PC-3 (cell line): Measurements from ENCODE around the gene ADGRV1. TPM values are rescaled to one million over a fixed set of nuclear protein-coding genes. Genes with fewer than 3 reads are reported as not detected.

Experiments
- ATAC-seq: fragments of 200-7000 bp; cut with Tn5 transposase; 2 replicates; pipeline ENCODE4 v1.9.1; 2020; ENCODE audit warnings: mild to moderate bottlenecking, moderate library complexity
- BruUV-seq: library from RNA; stranded (reverse); fragments of 400-500 nt; replicated peaks from 2 replicates; lab custom pipeline; 2021; lab: Mats Ljungman, UMichigan
- CTCF ChIA-PET: fragments of 300-600 bp; sonication (Branson Sonifier 250); formaldehyde crosslinking; loops from one replicate; lab custom pipeline; 2022; ENCODE audit warnings: antibody characterized with exemption; lab: Charles Lee
- POLR2A ChIA-PET: fragments of 300-600 bp; sonication (Branson Sonifier 250); formaldehyde crosslinking; loops from one replicate; lab custom pipeline; 2022; ENCODE audit warnings: antibody characterized with exemption; ENCODE audit not compliant: unreplicated experiment; lab: Charles Lee
- DNase-seq: peaks from one replicate; pipeline ENCODE4 v3.0.0-alpha.2; 2015
- H2AFZ ChIP-seq: fragments of 300-600 bp; sonication (generic); 2 replicates; pipeline ENCODE4 v1.6.0; 2016; ENCODE audit warnings: antibody characterized with exemption, low read length
- H3F3A ChIP-seq: fragments of 300-600 bp; sonication (generic); one replicate; pipeline ENCODE4 v1.6.0; 2017; ENCODE audit warnings: antibody characterized with exemption, low read length, control low read depth, mild to moderate bottlenecking; ENCODE audit not compliant: unreplicated experiment
- H3K27ac ChIP-seq: fragments of 300-600 bp; sonication (generic); 2 replicates; pipeline ENCODE4 v1.5.1; 2016; ENCODE audit warnings: mild to moderate bottlenecking, low read length
- H3K27me3 ChIP-seq: fragments of 300-600 bp; sonication (generic); 2 replicates; pipeline ENCODE4 v1.6.1; 2016; ENCODE audit warnings: low read length, mixed read lengths
- H3K36me3 ChIP-seq: fragments of 300-600 bp; sonication (generic); 2 replicates; pipeline ENCODE4 v1.6.1; 2016; ENCODE audit warnings: low read depth, mixed run types, low read length, mixed read lengths
- H3K4me1 ChIP-seq: fragments of 300-600 bp; sonication (generic); 2 replicates; pipeline ENCODE4 v1.5.1; 2016; ENCODE audit warnings: low read length; ENCODE audit not compliant: insufficient read depth
- H3K4me2 ChIP-seq: fragments of 300-600 bp; sonication (generic); 2 replicates; pipeline ENCODE4 v1.6.0; 2016; ENCODE audit warnings: low read length
- H3K4me3 ChIP-seq: fragments of 300-600 bp; sonication (generic); 2 replicates; pipeline ENCODE4 v1.5.1; 2016; ENCODE audit warnings: mild to moderate bottlenecking, low read length, mixed read lengths
- H3K79me2 ChIP-seq: fragments of 300-600 bp; sonication (generic); 2 replicates; pipeline ENCODE4 v1.6.1; 2017; ENCODE audit warnings: low read length, mixed read lengths
- H3K9ac ChIP-seq: fragments of 300-600 bp; sonication (generic); 2 replicates; pipeline ENCODE4 v1.6.0; 2016; ENCODE audit warnings: mild to moderate bottlenecking, low read length
- H3K9me2 ChIP-seq: fragments of 300-600 bp; sonication (generic); replicated peaks from 2 replicates; pipeline ENCODE4 v1.6.1; 2016; ENCODE audit warnings: mixed run types, low read length, mixed read lengths
- H3K9me3 ChIP-seq: fragments of 300-600 bp; sonication (generic); 2 replicates; pipeline ENCODE4 v1.6.1; 2016; ENCODE audit warnings: low read length, mixed read lengths
- H4K20me1 ChIP-seq: fragments of 300-600 bp; sonication (generic); 2 replicates; pipeline ENCODE4 v1.6.1; 2016; ENCODE audit warnings: low read length, mixed read lengths
- EZH2 ChIP-seq: fragments of 300-600 bp; sonication (generic); IDR thresholded peaks from one replicate; pipeline ENCODE4 v1.6.1; 2017; ENCODE audit warnings: antibody characterized with exemption, mild to moderate bottlenecking, low read length; ENCODE audit not compliant: unreplicated experiment
- EZH2phosphoT487 ChIP-seq: fragments of 300-600 bp; sonication (generic); IDR thresholded peaks from 2 replicates; pipeline ENCODE4 v1.6.1; 2018; ENCODE audit warnings: mild to moderate bottlenecking, antibody characterized with exemption, low read length, borderline replicate concordance
- intact Hi-C: fragments of 100-400 bp; cut with micrococcal nuclease; formaldehyde crosslinking; loops from 2 replicates; pipeline ENCODE4 v1.9.0; 2023
- total RNA-seq: library from RNA; depleted of rRNA; stranded (reverse); fragments of >200 nt; gene quantifications from 2 replicates; pipeline ENCODE4 v1.2.3, GENCODE V29; 2014
- TF ChIP-seq, protein P1 (sequence below): fragments of 300-600 bp; sonication (generic); conservative IDR thresholded peaks from 2 replicates; pipeline ENCODE4 v1.5.1; 2017; ENCODE audit warnings: antibody characterized with exemption, low read depth, mild to moderate bottlenecking, low read length

Gene ADGRV1
- total RNA-seq, 1 experiment from 2014 or later = 22.7 TPM

DNA sequence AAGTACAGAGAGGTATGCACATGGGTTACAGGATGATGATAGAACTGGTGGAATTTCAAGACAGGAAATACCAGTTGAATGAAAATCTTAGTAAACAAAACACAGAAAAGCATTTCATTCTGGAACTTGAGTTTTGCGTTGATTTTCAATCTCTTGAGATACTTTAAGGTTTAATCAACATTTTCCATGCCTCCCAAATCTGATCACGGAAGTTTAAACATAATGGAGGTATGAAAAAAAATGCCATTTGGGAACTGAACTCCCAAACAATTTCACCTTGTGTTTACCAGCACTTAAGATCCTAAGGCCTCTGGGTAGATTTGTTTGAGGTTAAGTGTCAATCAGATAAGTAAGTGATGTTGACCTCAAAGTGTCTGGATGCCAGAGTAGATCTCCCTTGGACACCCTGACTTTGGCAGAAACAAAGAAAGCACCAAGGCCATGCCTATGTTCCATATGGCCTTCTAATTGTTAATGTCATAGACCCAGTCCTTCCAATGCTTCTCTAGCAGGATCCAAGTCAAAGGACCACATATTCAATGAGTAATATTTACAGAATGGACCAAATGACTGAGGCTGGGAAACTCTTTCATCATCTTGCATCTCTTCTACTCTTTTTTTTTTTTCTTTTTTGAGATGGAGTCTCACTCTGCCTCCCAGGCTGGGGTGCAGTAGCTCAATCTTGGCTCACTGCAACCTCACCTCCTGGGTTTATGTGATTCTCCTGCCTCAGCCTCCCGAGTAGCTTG, 607.6 kb downstream of the ADGRV1 start:
- H3K4me1 ChIP-seq = peaks cover 56% of the 10 kb centered on the region
- H3K4me2 ChIP-seq = peak overlapping the region; percentile 27; the same call in 1 of the 2 replicates
- H3K4me3 ChIP-seq = no peak overlapping the region
- H3K9me3 ChIP-seq = no peaks in the 10 kb centered on the region
- no peak overlapping the region for H3K9ac ChIP-seq
- peak overlapping the region; percentile 13; the same call in 1 of the 2 replicates for H2AFZ ChIP-seq
- ATAC-seq (no peak), DNase-seq (peak; percentile 48)
- no peaks in the 10 kb centered on the region for H3K36me3 ChIP-seq
- TF ChIP-seq, protein P1, sequence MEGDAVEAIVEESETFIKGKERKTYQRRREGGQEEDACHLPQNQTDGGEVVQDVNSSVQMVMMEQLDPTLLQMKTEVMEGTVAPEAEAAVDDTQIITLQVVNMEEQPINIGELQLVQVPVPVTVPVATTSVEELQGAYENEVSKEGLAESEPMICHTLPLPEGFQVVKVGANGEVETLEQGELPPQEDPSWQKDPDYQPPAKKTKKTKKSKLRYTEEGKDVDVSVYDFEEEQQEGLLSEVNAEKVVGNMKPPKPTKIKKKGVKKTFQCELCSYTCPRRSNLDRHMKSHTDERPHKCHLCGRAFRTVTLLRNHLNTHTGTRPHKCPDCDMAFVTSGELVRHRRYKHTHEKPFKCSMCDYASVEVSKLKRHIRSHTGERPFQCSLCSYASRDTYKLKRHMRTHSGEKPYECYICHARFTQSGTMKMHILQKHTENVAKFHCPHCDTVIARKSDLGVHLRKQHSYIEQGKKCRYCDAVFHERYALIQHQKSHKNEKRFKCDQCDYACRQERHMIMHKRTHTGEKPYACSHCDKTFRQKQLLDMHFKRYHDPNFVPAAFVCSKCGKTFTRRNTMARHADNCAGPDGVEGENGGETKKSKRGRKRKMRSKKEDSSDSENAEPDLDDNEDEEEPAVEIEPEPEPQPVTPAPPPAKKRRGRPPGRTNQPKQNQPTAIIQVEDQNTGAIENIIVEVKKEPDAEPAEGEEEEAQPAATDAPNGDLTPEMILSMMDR = no peak
- TF ChIP-seq EZH2phosphoT487 (no peak), EZH2 (no peak)
- no peaks in the 10 kb centered on the region for H3K9me2 ChIP-seq
- BruUV-seq = no TSS peak
- intact Hi-C loops = no loop called here
- CTCF ChIA-PET = no interaction called here
- POLR2A ChIA-PET = no interaction called here
- no peaks in the 10 kb centered on the region for H3K79me2 ChIP-seq
- H3F3A ChIP-seq = no peaks in the 10 kb centered on the region
- H3K27ac ChIP-seq = peak overlapping the region; percentile 33
- H3K27me3 ChIP-seq = no peaks in the 10 kb centered on the region
- no peaks in the 10 kb centered on the region for H4K20me1 ChIP-seq

DNA sequence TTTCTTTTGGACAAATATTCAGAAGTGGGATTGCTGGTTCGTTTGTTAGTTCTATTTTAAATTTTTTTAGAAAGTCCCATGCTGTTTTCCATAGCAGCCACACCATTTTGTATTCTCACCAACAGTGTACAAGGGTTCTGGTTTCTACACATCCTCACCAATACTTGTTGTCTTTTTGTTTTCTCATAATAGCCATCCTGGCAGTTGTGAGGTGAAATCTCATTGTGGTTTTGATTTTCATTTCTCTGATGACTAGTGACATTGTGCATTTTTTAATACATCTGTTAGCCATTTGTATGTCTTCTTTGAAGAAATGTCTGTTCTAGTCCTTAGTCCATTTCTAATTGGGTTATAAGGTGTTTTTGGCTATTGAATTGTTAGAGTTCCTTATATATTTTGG, 610.3 kb downstream of the ADGRV1 start:
- TF ChIP-seq EZH2phosphoT487 (no peak), EZH2 (no peak)
- TF ChIP-seq, protein P1 = no peak
- CTCF ChIA-PET = no interaction called here

DNA sequence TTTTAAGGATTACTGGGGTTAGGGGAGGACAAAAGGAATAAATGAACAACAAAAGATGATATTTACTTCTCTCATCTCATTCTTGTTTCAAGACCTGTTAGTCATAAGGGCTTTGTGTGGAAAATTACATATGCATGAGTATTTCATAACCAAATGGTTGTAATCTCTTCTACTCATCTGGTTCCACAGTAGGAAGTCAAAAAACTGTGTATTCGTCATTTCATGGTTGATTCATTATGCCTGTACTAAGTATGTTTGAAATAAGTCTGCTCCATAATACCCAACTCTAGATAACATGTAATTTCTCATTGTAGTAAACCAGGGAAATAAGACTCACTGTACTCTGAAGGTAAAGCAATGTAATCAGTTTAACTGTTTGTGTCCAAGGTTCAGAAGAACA, 611.7 kb downstream of the ADGRV1 start:
- Histone ChIP-seq H3K4me1 (peaks cover 22% of the 10 kb centered on the region), H3K4me3 (no peak overlapping the region), H3F3A (no peaks in the 10 kb centered on the region), H3K4me2 (no peak overlapping the region), H3K27ac (0 out of 2 replicates have a peak overlapping the region, but pooled peaks have one; percentile 4), H3K79me2 (no peaks in the 10 kb centered on the region), H3K9ac (no peak overlapping the region), H3K9me3 (no peaks in the 10 kb centered on the region), H3K27me3 (no peaks in the 10 kb centered on the region), H4K20me1 (no peaks in the 10 kb centered on the region), H3K9me2 (no peaks in the 10 kb centered on the region), H3K36me3 (no peaks in the 10 kb centered on the region), H2AFZ (no peak overlapping the region)
- BruUV-seq = no TSS peak
- ChIA-PET POLR2A (no interaction called here), CTCF (no interaction called here)
- ATAC-seq (no peak), DNase-seq (peak; percentile 45)
- TF ChIP-seq EZH2phosphoT487 (no peak), EZH2 (no peak)
- TF ChIP-seq, protein P1 = no peak
- intact Hi-C loops = no loop called here

More for the DNA sequence above, 610.3 kb downstream of the ADGRV1 start:
- POLR2A ChIA-PET = no interaction called here
- Histone ChIP-seq H2AFZ (no peak overlapping the region), H3K9ac (no peak overlapping the region), H3K9me2 (no peaks in the 10 kb centered on the region), H3K4me1 (peaks cover 33% of the 10 kb centered on the region), H3K9me3 (no peaks in the 10 kb centered on the region), H3K27ac (no peak overlapping the region), H3K4me2 (no peak overlapping the region), H3K79me2 (no peaks in the 10 kb centered on the region), H4K20me1 (no peaks in the 10 kb centered on the region), H3F3A (no peaks in the 10 kb centered on the region), H3K4me3 (no peak overlapping the region), H3K36me3 (no peaks in the 10 kb centered on the region), H3K27me3 (no peaks in the 10 kb centered on the region)
- intact Hi-C loops = no loop called here
- no TSS peak for BruUV-seq
- ATAC-seq (no peak), DNase-seq (no peak)
